IMR-90 (cell line): ENCODE measurements around the gene RAB27B. TPM values are rescaled to one million over a fixed set of nuclear protein-coding genes. Genes with fewer than 3 reads are reported as not detected.

Experiments
- ATAC-seq: fragments of 200-7000 bp; cut with Tn5 transposase; 2 replicates; pipeline ENCODE4 v1.9.1; 2020; ENCODE audit warnings: low read depth, mild to moderate bottlenecking, moderate library complexity
- BruUV-seq: library from RNA; stranded (reverse); fragments of 400-500 nt; replicated peaks from 2 replicates; lab custom pipeline; 2021; lab: Mats Ljungman, UMichigan
- CTCF ChIA-PET: fragments of 300-600 bp; formaldehyde crosslinking; extraction: SDS; loops from one replicate; lab custom pipeline; 2021; ENCODE audit warnings: antibody characterized with exemption; lab: Yijun Ruan, JAX
- POLR2A ChIA-PET: fragments of 300-600 bp; sonication (Branson Sonifier 250); formaldehyde crosslinking; loops from one replicate; lab custom pipeline; 2022; ENCODE audit warnings: antibody characterized with exemption; ENCODE audit not compliant: unreplicated experiment; lab: Charles Lee
- DNase-seq: peaks from one replicate; pipeline ENCODE4 v3.0.0; 2013
- H2AFZ ChIP-seq: replicated peaks from 2 replicates; pipeline ENCODE3; 2013; ENCODE audit warnings: low read length, mild to moderate bottlenecking; ENCODE audit not compliant: poor library complexity
- H2AK5ac ChIP-seq: 2 replicates; pipeline ENCODE4 v1.6.1; 2013; ENCODE audit warnings: low read depth, low read length, inconsistent platforms
- H2AK9ac ChIP-seq: replicated peaks from 2 replicates; pipeline ENCODE3; 2013; ENCODE audit warnings: mild to moderate bottlenecking, low read depth, low read length, moderate library complexity; ENCODE audit not compliant: poor library complexity
- H2BK120ac ChIP-seq: 2 replicates; pipeline ENCODE4 v1.6.1; 2013; ENCODE audit warnings: low read depth, low read length, inconsistent platforms
- H2BK15ac ChIP-seq: 3 replicates; pipeline ENCODE4 v1.6.1; 2013; ENCODE audit warnings: low read depth, low read length, inconsistent platforms
- H2BK20ac ChIP-seq: 2 replicates; pipeline ENCODE4 v1.6.1; 2013; ENCODE audit warnings: low read depth, mild to moderate bottlenecking, inconsistent platforms, low read length, moderate library complexity
- H2BK5ac ChIP-seq: 2 replicates; pipeline ENCODE4 v1.6.1; 2013; ENCODE audit warnings: mild to moderate bottlenecking, low read depth, low read length, inconsistent platforms; ENCODE audit not compliant: poor library complexity, severe bottlenecking
- H3K14ac ChIP-seq: replicated peaks from 2 replicates; pipeline ENCODE4 v1.6.1; 2013; ENCODE audit warnings: low read depth, low read length, inconsistent platforms
- H3K18ac ChIP-seq: 2 replicates; pipeline ENCODE4 v1.6.1; 2013; ENCODE audit warnings: low read depth, low read length, control low read depth
- H3K23ac ChIP-seq: 2 replicates; pipeline ENCODE4 v1.6.1; 2013; ENCODE audit warnings: low read depth, low read length, inconsistent platforms
- H3K27ac ChIP-seq: 2 replicates; pipeline ENCODE4 v1.5.1; 2013; ENCODE audit warnings: mild to moderate bottlenecking, control low read depth, low read length; ENCODE audit not compliant: insufficient read depth
- H3K27me3 ChIP-seq: 2 replicates; pipeline ENCODE4 v1.6.1; 2013; ENCODE audit warnings: low read length; ENCODE audit not compliant: control insufficient read depth, insufficient read depth
- H3K36me3 ChIP-seq: 2 replicates; pipeline ENCODE4 v1.6.1; 2013; ENCODE audit warnings: low read length, mixed read lengths; ENCODE audit not compliant: control insufficient read depth, insufficient read depth
- H3K4ac ChIP-seq: 2 replicates; pipeline ENCODE4 v1.6.1; 2013; ENCODE audit warnings: low read depth, low read length, inconsistent platforms
- H3K4me1 ChIP-seq: 2 replicates; pipeline ENCODE4 v1.6.1; 2013; ENCODE audit warnings: low read length, mixed read lengths; ENCODE audit not compliant: control insufficient read depth, insufficient read depth
- H3K4me2 ChIP-seq: 2 replicates; pipeline ENCODE4 v1.6.1; 2013; ENCODE audit warnings: low read depth, mild to moderate bottlenecking, control low read depth, low read length, moderate library complexity
- H3K4me3 ChIP-seq: 2 replicates; pipeline ENCODE4 v1.5.1; 2013; ENCODE audit warnings: low read depth, mild to moderate bottlenecking, control low read depth, low read length, moderate library complexity; ENCODE audit not compliant: insufficient read depth
- H3K56ac ChIP-seq: 2 replicates; pipeline ENCODE4 v1.6.1; 2013; ENCODE audit warnings: low read length, inconsistent platforms; ENCODE audit not compliant: insufficient read depth; ENCODE audit errors: extremely low read depth
- H3K79me1 ChIP-seq, 2 experiments: 2 replicates each; pipeline ENCODE4 v1.6.1; 2013; ENCODE audit warnings: low read length in 2 of 2, inconsistent platforms in 1 of 2, low read depth in 1 of 2
- H3K9ac ChIP-seq: 2 replicates; pipeline ENCODE4 v1.6.1; 2013; ENCODE audit warnings: low read depth, low read length, control low read depth
- H3K9me1 ChIP-seq: 2 replicates; pipeline ENCODE4 v1.6.1; 2013; ENCODE audit warnings: low read length, inconsistent platforms; ENCODE audit not compliant: insufficient read depth
- H3K9me3 ChIP-seq: 2 replicates; pipeline ENCODE4 v1.6.1; 2013; ENCODE audit warnings: low read length; ENCODE audit not compliant: control insufficient read depth, insufficient read depth
- H4K20me1 ChIP-seq: 2 replicates; pipeline ENCODE4 v1.6.1; 2013; ENCODE audit warnings: low read length, inconsistent platforms; ENCODE audit not compliant: insufficient read depth
- H4K5ac ChIP-seq: 2 replicates; pipeline ENCODE4 v1.6.1; 2013; ENCODE audit warnings: mild to moderate bottlenecking, low read depth, low read length, control low read depth
- H4K8ac ChIP-seq, 2 experiments: 2 replicates each; pipeline ENCODE4 v1.6.1; 2013; ENCODE audit warnings: low read depth in 2 of 2, low read length in 2 of 2, control low read depth in 1 of 2, inconsistent platforms in 1 of 2
- H4K91ac ChIP-seq: 2 replicates; pipeline ENCODE4 v1.6.1; 2013; ENCODE audit warnings: low read depth, low read length, inconsistent platforms; ENCODE audit not compliant: insufficient read depth
- CEBPB ChIP-seq: IDR thresholded peaks from 2 replicates; pipeline ENCODE4 v1.6.1; 2012; ENCODE audit warnings: low read depth, low read length, improper control_type of control experiment
- CHD1 ChIP-seq: IDR thresholded peaks from 2 replicates; pipeline ENCODE4 v1.6.1; 2012; ENCODE audit warnings: low read depth, low read length, improper control_type of control experiment
- CTCF ChIP-seq: conservative IDR thresholded peaks from 2 replicates; pipeline ENCODE4 v1.5.1; 2012; ENCODE audit warnings: mild to moderate bottlenecking, low read depth, low read length, improper control_type of control experiment
- FOS ChIP-seq: fragments of 150-350 bp; IDR thresholded peaks from 2 replicates; pipeline ENCODE4 v1.6.1; 2016; ENCODE audit warnings: low read depth, low read length
- MAFK ChIP-seq: IDR thresholded peaks from 2 replicates; pipeline ENCODE4 v1.6.1; 2012; ENCODE audit warnings: low read depth, low read length, improper control_type of control experiment
- MXI1 ChIP-seq: IDR thresholded peaks from 2 replicates; pipeline ENCODE4 v1.6.1; 2012; ENCODE audit warnings: low read depth, mild to moderate bottlenecking, low read length, moderate library complexity, borderline replicate concordance
- POLR2A ChIP-seq: IDR thresholded peaks from 2 replicates; pipeline ENCODE4 v1.6.1; 2012; ENCODE audit warnings: mild to moderate bottlenecking, low read depth, low read length
- RCOR1 ChIP-seq: IDR thresholded peaks from 2 replicates; pipeline ENCODE4 v1.6.1; 2012; ENCODE audit warnings: mild to moderate bottlenecking, low read length, improper control_type of control experiment; ENCODE audit not compliant: insufficient replicate concordance
- RFX5 ChIP-seq: IDR thresholded peaks from 2 replicates; pipeline ENCODE4 v1.8.0; 2012; ENCODE audit warnings: low read depth, mild to moderate bottlenecking, low read length, moderate library complexity
- WGBS, 2 experiments: methylation state at CpG; one replicate each; pipeline versions ENCODE4 v1.1.5 to v1.1.7; 2013; ENCODE audit warnings: missing lambda C conversion rate in 2 of 2; ENCODE audit not compliant: insufficient read length in 1 of 2; ENCODE audit errors: extremely low coverage in 2 of 2; 5-methylcytosine and 5-hydroxymethylcytosine counted together
- dilution Hi-C: fragments of 300-500 bp; cut with HindIII; formaldehyde crosslinking; loops from one replicate; pipeline ENCODE4 v1.14.3; 2018; ENCODE audit warnings: low sequenced_read_pairs; ENCODE audit not compliant: unreplicated experiment
- in situ Hi-C: fragments of 300-500 bp; cut with MboI; formaldehyde crosslinking; loops from 3 replicates; pipeline ENCODE4 v1.14.3; 2019; ENCODE audit warnings: low sequenced_read_pairs, inconsistent platforms, mixed read lengths
- intact Hi-C: fragments of 100-400 bp; cut with micrococcal nuclease; formaldehyde crosslinking; loops from 2 replicates; pipeline ENCODE4 v1.10.0; 2022
- polyA plus RNA-seq, 3 experiments: library from polyadenylated mRNA; depleted of rRNA; stranded (reverse); fragments of >200 nt; gene quantifications; 2 replicates each; pipeline ENCODE4 v1.2.3, GENCODE V29; 2012; ENCODE audit warnings: low replicate concordance in 1 of 3
- total RNA-seq: library from RNA; depleted of rRNA; stranded (reverse); fragments of >200 nt; gene quantifications from 2 replicates; pipeline ENCODE4 v1.2.3, GENCODE V29; 2012
- TF ChIP-seq, protein P1 (sequence below): fragments of 150-350 bp; IDR thresholded peaks from 2 replicates; pipeline ENCODE4 v1.6.1; 2017; ENCODE audit warnings: mild to moderate bottlenecking, antibody characterized with exemption, low read length, low read depth
- TF ChIP-seq, protein P2 (sequence below): fragments of 150-350 bp; IDR thresholded peaks from 2 replicates; pipeline ENCODE4 v1.6.1; 2016; ENCODE audit warnings: low read depth, mild to moderate bottlenecking, low read length, moderate library complexity, borderline replicate concordance

Gene RAB27B
- total and polyA plus RNA-seq, 2 of the 4 experiments (the other 2 are of a cell fraction) = 0.24 to 1.3 TPM

- Histone ChIP-seq H3K4ac (no peak overlapping the region), H2BK120ac (0 out of 2 replicates have a peak overlapping the region, but pooled peaks have one; percentile 14), H3K4me2 (no peak overlapping the region), H3K27ac (no peak overlapping the region), H3K27me3 (no peaks in the 10 kb centered on the region), H3K4me1 (peaks cover 2% of the 10 kb centered on the region; the same call in 1 of the 2 replicates), H3K18ac (no peak overlapping the region; the same call in 1 of the 2 replicates), H4K8ac (peak overlapping the region in 1 of 2 experiments; percentile 34; a peak in 1 of 4 replicates), H4K91ac (no peak overlapping the region), H3K36me3 (peaks cover 6% of the 10 kb centered on the region), H4K20me1 (no peaks in the 10 kb centered on the region), H2AK9ac (no peak overlapping the region), H3K9me3 (peaks cover 5% of the 10 kb centered on the region), H3K56ac (no peak overlapping the region), H2BK20ac (no peak overlapping the region; the same call in 1 of the 2 replicates), H3K14ac (no peak overlapping the region), H2AK5ac (no peak overlapping the region), H3K9ac (no peak overlapping the region), H3K79me1 (no peaks in the 10 kb centered on the region), H2BK15ac (no peak overlapping the region), H3K23ac (no peak overlapping the region), H2AFZ (no peak overlapping the region), H3K9me1 (no peaks in the 10 kb centered on the region; the same call in 1 of the 2 replicates), H3K4me3 (no peak overlapping the region), H4K5ac (no peak overlapping the region), H2BK5ac (no peak overlapping the region)
- no TSS peak for BruUV-seq
- CTCF ChIA-PET = no interaction called here
- TF ChIP-seq MXI1 (no peak), CTCF (no peak), FOS (no peak), POLR2A (no peak), MAFK (no peak), RFX5 (no peak), CHD1 (no peak), CEBPB (no peak), RCOR1 (no peak)
- TF ChIP-seq, protein P1, sequence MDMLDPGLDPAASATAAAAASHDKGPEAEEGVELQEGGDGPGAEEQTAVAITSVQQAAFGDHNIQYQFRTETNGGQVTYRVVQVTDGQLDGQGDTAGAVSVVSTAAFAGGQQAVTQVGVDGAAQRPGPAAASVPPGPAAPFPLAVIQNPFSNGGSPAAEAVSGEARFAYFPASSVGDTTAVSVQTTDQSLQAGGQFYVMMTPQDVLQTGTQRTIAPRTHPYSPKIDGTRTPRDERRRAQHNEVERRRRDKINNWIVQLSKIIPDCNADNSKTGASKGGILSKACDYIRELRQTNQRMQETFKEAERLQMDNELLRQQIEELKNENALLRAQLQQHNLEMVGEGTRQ = no peak
- TF ChIP-seq, protein P2, sequence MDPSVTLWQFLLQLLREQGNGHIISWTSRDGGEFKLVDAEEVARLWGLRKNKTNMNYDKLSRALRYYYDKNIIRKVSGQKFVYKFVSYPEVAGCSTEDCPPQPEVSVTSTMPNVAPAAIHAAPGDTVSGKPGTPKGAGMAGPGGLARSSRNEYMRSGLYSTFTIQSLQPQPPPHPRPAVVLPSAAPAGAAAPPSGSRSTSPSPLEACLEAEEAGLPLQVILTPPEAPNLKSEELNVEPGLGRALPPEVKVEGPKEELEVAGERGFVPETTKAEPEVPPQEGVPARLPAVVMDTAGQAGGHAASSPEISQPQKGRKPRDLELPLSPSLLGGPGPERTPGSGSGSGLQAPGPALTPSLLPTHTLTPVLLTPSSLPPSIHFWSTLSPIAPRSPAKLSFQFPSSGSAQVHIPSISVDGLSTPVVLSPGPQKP = no peak
- intact Hi-C loops = no loop called here
- dilution Hi-C loops = no loop called here
- POLR2A ChIA-PET = no interaction called here
- peak; percentile 51 for DNase-seq
- no peak for ATAC-seq
- in situ Hi-C loops = loop anchor here (10.0 kb wide), 1 partner anchor 60 kb away; no protein-coding TSS in a partner anchor
- WGBS, 2 experiments = no CpG with 5 or more reads among the region's 1 CpG
Measured at GRCh38 chr18:54924948-54925347, 96.7 kb downstream of the RAB27B start.
